HG02571 (cell line): ENCODE measurements around the gene UGT1A4.
A peak's percentile ranks its signal among the peaks of the same experiment; 100 is the strongest.
"Not testable (repeated sequence)": the region's sequence is repeated elsewhere in the genome, so short reads cannot be mapped to it uniquely, and the experiment has no call there.

Experiments used
- ATAC-seq: cut with Tn5 transposase; IDR thresholded peaks from one replicate; pipeline ENCODE4 v1.9.1; 2021; ENCODE audit warnings: mild to moderate bottlenecking, moderate library complexity; ENCODE audit not compliant: unreplicated experiment

The UGT1A4 gene

GRCh38 chr2:233699424-233700027 lies 19.0 kb upstream of the UGT1A4 start:
- ATAC-seq = no peak

GRCh38 chr2:233700028-233700635 lies 18.4 kb upstream of the UGT1A4 start:
- no peak for ATAC-seq

- not testable (repeated sequence) for ATAC-seq
Measured at GRCh38 chr2:233700842-233701241, 17.7 kb upstream of the UGT1A4 start.

DNA sequence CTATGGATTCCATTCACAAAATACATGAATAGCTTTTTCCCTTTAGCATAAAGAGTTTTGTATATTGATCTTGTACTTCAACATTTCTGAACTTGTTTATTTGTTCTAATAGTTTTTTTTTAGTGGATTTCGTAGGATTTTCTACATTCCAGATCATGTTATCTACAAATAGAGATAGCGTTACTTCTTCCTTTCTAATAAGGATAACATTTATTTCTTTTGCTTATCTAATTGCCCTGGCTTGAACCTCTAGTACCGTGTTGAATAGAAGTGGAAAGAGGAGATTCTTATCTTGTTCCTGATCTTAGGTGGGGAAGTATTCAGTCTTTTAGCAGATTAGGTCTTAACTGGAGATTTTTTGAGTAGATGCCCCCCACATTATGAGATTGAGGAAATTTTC lies 16.3 kb upstream of the UGT1A4 start:
- no peak for ATAC-seq

- ATAC-seq = no peak
Measured at GRCh38 chr2:233705911-233706506, 12.5 kb upstream of the UGT1A4 start.

GRCh38 chr2:233706720-233707119 lies 11.8 kb upstream of the UGT1A4 start:
- ATAC-seq = no peak

DNA sequence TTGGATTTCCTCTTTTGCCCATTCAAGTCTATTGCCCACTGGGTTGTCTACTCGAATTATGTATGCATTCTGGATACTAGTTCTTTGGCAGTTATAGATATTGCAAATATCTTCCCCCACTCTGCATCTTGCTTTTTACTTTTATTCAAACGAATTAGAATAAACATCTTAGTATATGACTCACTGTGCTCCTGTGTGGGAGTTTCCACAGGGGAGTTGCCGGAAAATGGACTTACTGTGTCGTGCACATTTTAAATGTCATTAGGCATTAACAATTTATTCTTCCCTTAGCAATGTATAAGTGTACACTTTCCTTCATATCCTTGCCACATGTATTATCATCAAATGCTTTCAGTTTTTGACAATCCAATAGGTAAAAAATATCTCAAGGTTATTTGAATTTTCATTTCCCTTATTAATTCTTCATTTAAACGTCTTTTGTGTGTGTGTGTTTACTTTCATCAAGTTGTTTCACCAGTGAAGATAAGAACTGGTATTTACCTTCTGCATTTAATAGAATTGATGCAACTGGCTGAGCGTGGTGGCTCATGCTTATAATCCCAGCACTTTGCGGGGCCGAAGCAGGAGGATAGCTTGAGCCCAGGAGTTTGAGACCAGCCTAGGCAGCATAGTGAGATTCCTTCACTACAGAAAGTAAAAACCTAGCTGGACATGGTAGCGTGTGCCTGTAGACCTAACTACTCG lies 10.4 kb upstream of the UGT1A4 start:
- no peak for ATAC-seq

GRCh38 chr2:233708942-233709341 lies 9.6 kb upstream of the UGT1A4 start:
- no peak for ATAC-seq

- peak; percentile 53 for ATAC-seq
Measured at GRCh38 chr2:233711312-233712008, 7.1 kb upstream of the UGT1A4 start.

GRCh38 chr2:233712611-233713261 lies 5.8 kb upstream of the UGT1A4 start, which contains the start of gene UGT1A5:
Gene UGT1A5, plus strand, starts transcription at chr2:233712907. Its CDS starts 85 bp downstream, at chr2:233712992.
- no peak for ATAC-seq

DNA sequence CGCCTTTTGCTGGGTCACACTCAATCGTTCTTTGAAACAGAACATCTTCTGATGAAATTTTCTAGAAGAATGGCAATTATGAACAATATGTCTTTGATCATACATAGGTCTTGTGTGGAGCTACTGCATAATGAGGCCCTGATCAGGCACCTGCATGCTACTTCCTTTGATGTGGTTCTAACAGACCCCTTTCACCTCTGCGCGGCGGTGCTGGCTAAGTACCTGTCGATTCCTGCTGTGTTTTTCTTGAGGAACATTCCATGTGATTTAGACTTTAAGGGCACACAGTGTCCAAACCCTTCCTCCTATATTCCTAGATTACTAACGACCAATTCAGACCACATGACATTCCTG lies 5.3 kb upstream of the UGT1A4 start:
- no peak for ATAC-seq

DNA sequence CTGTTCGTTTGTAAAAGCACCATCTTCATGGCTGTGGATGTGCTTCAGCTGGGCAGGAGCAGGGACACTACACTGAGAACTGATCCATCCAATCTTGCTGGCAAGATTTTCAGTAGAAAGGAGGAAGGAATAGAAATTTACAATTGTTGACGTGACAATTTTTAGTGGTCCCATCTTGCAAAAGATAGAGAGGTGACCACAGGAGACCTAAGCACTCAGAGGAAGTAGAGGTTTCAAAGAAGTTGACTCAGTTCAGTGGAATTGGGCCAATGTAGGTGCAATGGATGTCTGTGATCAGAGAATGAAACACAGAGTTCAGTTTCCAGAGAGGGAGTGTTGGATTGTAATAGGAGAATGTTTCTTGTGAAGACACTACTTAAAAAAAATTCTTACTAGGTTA lies 4.4 kb upstream of the UGT1A4 start:
- no peak for ATAC-seq

DNA sequence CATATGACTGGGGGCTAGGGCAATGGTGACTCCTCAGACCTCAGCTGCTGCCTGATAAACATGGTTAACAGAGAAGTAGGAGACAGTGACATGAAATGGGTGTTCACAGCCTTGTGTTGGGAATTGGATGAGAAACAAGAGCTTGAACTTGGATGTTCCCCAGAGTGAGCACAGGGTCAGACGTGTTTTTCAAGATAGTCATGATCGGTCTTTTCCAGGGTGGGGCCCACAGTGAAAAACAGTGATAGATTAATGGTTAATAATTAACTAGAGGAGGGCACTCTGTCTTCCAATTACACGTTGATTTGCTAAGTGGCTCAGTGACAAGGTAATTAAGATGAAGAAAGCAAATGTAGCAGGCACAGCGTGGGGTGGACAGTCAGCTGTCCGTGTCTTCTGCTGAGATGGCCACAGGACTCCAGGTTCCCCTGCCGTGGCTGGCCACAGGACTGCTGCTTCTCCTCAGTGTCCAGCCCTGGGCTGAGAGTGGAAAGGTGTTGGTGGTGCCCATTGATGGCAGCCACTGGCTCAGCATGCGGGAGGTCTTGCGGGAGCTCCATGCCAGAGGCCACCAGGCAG lies 10.3 kb downstream of the UGT1A4 start, which contains the start of gene UGT1A3:
Gene UGT1A3 (plus strand): TSS at position 320 of the 579 bp plus-strand sequence. CDS start 85 bp downstream, at position 405.
- ATAC-seq = no peak

- ATAC-seq = not testable (repeated sequence)
Measured at GRCh38 chr2:233736868-233737653, 18.5 kb downstream of the UGT1A4 start.

DNA sequence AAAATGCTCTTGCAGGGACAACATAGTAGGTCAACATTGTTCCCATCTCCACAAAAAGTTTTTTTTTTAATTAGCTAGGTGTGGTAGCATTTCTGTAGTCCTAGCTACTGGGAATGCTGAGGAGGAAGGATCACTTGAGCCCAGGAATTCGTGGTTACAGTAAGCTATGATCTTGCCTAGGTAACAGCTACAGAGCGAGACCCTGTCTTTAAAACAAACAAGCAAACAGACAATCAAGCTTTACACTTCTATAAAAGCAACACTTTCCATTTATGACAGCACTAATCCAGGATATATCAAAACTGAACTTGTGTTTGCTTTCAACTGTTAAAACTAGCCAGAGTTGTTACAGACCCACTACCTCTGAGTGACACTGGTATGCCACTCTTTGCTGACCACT lies 22.3 kb downstream of the UGT1A4 start:
- no peak for ATAC-seq

DNA sequence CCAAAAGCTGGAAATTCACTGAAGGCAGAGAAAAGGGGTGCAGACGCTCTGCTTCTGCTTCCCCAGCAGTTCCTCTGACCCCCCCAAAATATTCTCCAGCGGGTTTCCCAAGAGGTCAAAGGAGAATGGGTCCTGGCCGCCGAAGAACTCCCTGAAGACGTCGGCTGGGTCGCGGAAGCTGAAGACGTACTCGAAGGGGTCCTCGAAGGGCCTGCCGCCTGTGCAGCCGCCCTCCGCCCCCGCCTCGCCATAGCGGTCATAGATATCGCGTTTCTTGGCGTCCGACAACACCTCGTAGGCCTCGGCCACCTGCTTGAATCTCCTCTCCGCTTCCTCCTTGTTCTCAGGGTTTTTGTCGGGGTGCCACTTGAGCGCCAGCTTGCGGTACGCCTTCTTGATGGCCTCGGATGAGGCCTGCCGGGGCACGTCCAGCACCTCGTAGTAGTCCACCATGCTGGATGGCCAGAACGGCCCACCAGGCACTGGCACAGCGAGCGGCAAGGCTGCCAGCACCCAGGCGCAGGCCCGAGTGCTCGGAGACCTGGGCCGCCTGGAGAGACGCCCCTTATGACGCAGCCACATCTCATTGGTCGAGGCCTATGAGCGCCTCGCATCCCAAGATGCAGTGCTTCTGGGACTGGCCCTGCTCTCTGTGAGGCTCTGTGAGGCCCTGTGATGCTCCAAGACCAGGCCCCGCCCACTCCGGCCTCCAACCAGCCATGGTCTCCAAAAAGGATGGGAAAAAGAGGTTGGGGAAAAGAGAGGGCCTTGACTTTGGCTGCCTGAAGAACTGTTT lies 25.1 kb downstream of the UGT1A4 start:
- no peak for ATAC-seq

GRCh38 chr2:233745073-233745755 lies 26.7 kb downstream of the UGT1A4 start:
- no peak for ATAC-seq

DNA sequence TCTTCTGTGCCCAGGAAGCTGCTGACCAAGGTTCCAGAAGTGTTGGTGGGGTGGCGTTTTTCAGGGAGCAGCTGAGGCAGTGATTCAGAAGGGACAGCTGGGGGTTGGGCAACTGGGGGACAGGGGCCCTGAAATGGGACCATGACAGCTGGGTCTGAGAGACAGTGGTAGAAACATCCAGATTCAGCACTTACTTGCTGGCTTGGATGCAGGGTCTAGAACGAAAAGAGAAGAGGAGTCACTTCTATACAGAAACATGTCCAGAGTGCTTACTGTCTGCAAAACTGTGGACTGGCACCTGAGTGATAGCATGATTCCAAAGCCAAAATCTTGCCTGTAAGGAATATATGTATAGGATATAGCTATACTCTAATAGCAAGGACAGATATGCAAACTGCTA lies 27.3 kb downstream of the UGT1A4 start:
- not testable (repeated sequence) for ATAC-seq
